ENCODE data around the gene JMJD6.
A peak's percentile ranks its signal among the peaks of the same experiment; 100 is the strongest.
"Not testable (repeated sequence)": the region's sequence is repeated elsewhere in the genome, so short reads cannot be mapped to it uniquely, and the experiment has no call there.

JMJD6 gene

GRCh38 chr17:76726231-76726775 is at the start of gene JMJD6:
TSS of gene JMJD6 (minus strand) at chr17:76726606. CDS start at chr17:76726475, 131 bp downstream.
- DNase-seq (ENCODE audit: low spot score) = peak; percentile 96

GRCh38 chr17:76775021-76775600 is 48.7 kb upstream of the JMJD6 start:
- no peak for DNase-seq (ENCODE audit: low spot score)

- peak; percentile 81 for DNase-seq (ENCODE audit: low spot score)
Observed at GRCh38 chr17:76772842-76773525, 46.6 kb upstream of the JMJD6 start.

- no peak for DNase-seq (ENCODE audit: low spot score)
Observed at GRCh38 chr17:76758570-76758969, 32.2 kb upstream of the JMJD6 start.

- no peak for DNase-seq (ENCODE audit: low spot score)
Observed at GRCh38 chr17:76757256-76757655, 30.9 kb upstream of the JMJD6 start.

- DNase-seq (ENCODE audit: low spot score) = no peak
Observed at GRCh38 chr17:76755285-76755684, 28.9 kb upstream of the JMJD6 start.

GRCh38 chr17:76753061-76753961 is 26.9 kb upstream of the JMJD6 start:
- no peak for DNase-seq (ENCODE audit: low spot score)

- DNase-seq (ENCODE audit: low spot score) = no peak
Observed at GRCh38 chr17:76752006-76752405, 25.6 kb upstream of the JMJD6 start.

GRCh38 chr17:76751416-76751993 is 25.1 kb upstream of the JMJD6 start:
- DNase-seq (ENCODE audit: low spot score) = no peak

- DNase-seq (ENCODE audit: low spot score) = no peak
Observed at GRCh38 chr17:76748657-76749056, 22.3 kb upstream of the JMJD6 start.

- no peak for DNase-seq (ENCODE audit: low spot score)
Observed at GRCh38 chr17:76747716-76748363, 21.4 kb upstream of the JMJD6 start.

GRCh38 chr17:76745785-76746184 is 19.4 kb upstream of the JMJD6 start:
- DNase-seq (ENCODE audit: low spot score) = not testable (repeated sequence)

- no peak for DNase-seq (ENCODE audit: low spot score)
Observed at GRCh38 chr17:76744747-76745146, 18.3 kb upstream of the JMJD6 start.

- DNase-seq (ENCODE audit: low spot score) = no peak
Observed at GRCh38 chr17:76742958-76743357, 16.6 kb upstream of the JMJD6 start.

GRCh38 chr17:76740329-76741118 is 14.1 kb upstream of the JMJD6 start:
- DNase-seq (ENCODE audit: low spot score) = no peak

- not testable (repeated sequence) for DNase-seq (ENCODE audit: low spot score)
Observed at GRCh38 chr17:76739568-76740115, 13.2 kb upstream of the JMJD6 start.

GRCh38 chr17:76738468-76738850 is 12.1 kb upstream of the JMJD6 start:
- no peak for DNase-seq (ENCODE audit: low spot score)

- peak; percentile 92 for DNase-seq (ENCODE audit: low spot score)
Observed at GRCh38 chr17:76737676-76738467, 11.5 kb upstream of the JMJD6 start, which contains the start of gene MFSD11. TSS of gene MFSD11 (plus strand) at chr17:76738119. CDS start at chr17:76738353, 234 bp downstream.

GRCh38 chr17:76737082-76737675 is 10.8 kb upstream of the JMJD6 start, which contains the start of gene SRSF2:
TSS of gene SRSF2 (minus strand) at chr17:76737331. CDS start at chr17:76737160, 171 bp downstream.
- peak; percentile 98 for DNase-seq (ENCODE audit: low spot score)
